Kidney (tissue), 14 donors: ENCODE measurements around the gene GPR84. TPM values are rescaled to one million over a fixed set of nuclear protein-coding genes. Genes with fewer than 3 reads are reported as not detected.

Experiments
- DNase-seq, 5 donors: peaks; one replicate each; pipeline ENCODE4 v3.0.0-alpha.2; 2013 to 2020
- FAIRE-seq: peaks from 2 replicates; lab custom pipeline; 2012; peaks lifted over from hg19 to GRCh38; lab: Jason Lieb, UNC
- H3K27ac ChIP-seq, 2 donors: one replicate each; pipeline ENCODE4 v1.7.0; 2013; ENCODE audit warnings: low read depth in 2 of 2, low read length in 2 of 2, inconsistent platforms in 1 of 2
- H3K27me3 ChIP-seq: one replicate; pipeline ENCODE4 v1.7.1; 2013; ENCODE audit warnings: low read length, inconsistent platforms; ENCODE audit not compliant: control insufficient read depth, insufficient read depth
- H3K36me3 ChIP-seq, 3 donors: one replicate each; pipeline versions ENCODE4 v1.7.0 to v1.7.1; 2013; ENCODE audit warnings: low read length in 3 of 3, control low read depth in 1 of 3, inconsistent platforms in 1 of 3; ENCODE audit not compliant: insufficient read depth in 3 of 3, control insufficient read depth in 2 of 3
- H3K4me1 ChIP-seq, 3 donors: one replicate each; pipeline versions ENCODE4 v1.7.0 to v1.7.1; 2013; ENCODE audit warnings: low read length in 3 of 3, inconsistent platforms in 1 of 3, low read depth in 1 of 3; ENCODE audit not compliant: control insufficient read depth in 2 of 3, insufficient read depth in 2 of 3
- H3K4me3 ChIP-seq, 3 donors: one replicate each; pipeline versions ENCODE4 v1.7.0 to v1.8.1; 2013; ENCODE audit warnings: low read length in 3 of 3, control low read depth in 1 of 3, inconsistent platforms in 1 of 3
- H3K9ac ChIP-seq, 3 donors: one replicate each; pipeline versions ENCODE4 v1.7.0 to v1.7.1; 2013; ENCODE audit warnings: low read length in 3 of 3, control low read depth in 1 of 3, inconsistent platforms in 1 of 3
- H3K9me3 ChIP-seq, 3 donors: one replicate each; pipeline versions ENCODE4 v1.7.0 to v1.7.1; 2013; ENCODE audit warnings: low read length in 3 of 3, control low read depth in 1 of 3, inconsistent platforms in 1 of 3; ENCODE audit not compliant: control insufficient read depth in 2 of 3, insufficient read depth in 1 of 3
- intact Hi-C: fragments of 100-400 bp; cut with DNase I; formaldehyde crosslinking; loops from one replicate; pipeline ENCODE4 v1.11.1; 2022
- polyA plus RNA-seq: library from polyadenylated mRNA; stranded (reverse); fragments of 350-450 nt; fragmentation: Illumina TruSeq; extraction: RNeasy Lipid Tissue Mini Kit (QIAGEN cat#74804); gene quantifications from one replicate; pipeline ENCODE4 v1.2.3, GENCODE V29; 2014; ENCODE audit warnings: low read depth, low replicate concordance; ENCODE audit not compliant: insufficient read depth
- total RNA-seq: library from RNA; stranded (reverse); fragmentation: NEBNext Ultra II Directional; extraction: Animal tissue kit (Norgen Biotek cat#: 25700); gene quantifications from one replicate; pipeline ENCODE4 v1.2.1, GENCODE V29; 2021
- TF ChIP-seq, protein P1 (sequence below): IDR thresholded peaks from 3 replicates; pipeline ENCODE4 v1.5.1; 2012; ENCODE audit warnings: mild to moderate bottlenecking, moderate library complexity, borderline replicate concordance; ENCODE audit not compliant: insufficient read depth; ENCODE audit errors: extremely low read depth
- donor health status: control.
- donor health status: control.
- donor health status: control.
- donor health status: control.
- donor health status: control.
- donor health status: DM: yes; HTN: yes; CAD: no.
- donor health status: Normal renal cell carcinoma (clear cell type).

GPR84 gene
- total and polyA plus RNA-seq, 2 donors from 2014 or later: 1.7 TPM; not detected in 1

DNA sequence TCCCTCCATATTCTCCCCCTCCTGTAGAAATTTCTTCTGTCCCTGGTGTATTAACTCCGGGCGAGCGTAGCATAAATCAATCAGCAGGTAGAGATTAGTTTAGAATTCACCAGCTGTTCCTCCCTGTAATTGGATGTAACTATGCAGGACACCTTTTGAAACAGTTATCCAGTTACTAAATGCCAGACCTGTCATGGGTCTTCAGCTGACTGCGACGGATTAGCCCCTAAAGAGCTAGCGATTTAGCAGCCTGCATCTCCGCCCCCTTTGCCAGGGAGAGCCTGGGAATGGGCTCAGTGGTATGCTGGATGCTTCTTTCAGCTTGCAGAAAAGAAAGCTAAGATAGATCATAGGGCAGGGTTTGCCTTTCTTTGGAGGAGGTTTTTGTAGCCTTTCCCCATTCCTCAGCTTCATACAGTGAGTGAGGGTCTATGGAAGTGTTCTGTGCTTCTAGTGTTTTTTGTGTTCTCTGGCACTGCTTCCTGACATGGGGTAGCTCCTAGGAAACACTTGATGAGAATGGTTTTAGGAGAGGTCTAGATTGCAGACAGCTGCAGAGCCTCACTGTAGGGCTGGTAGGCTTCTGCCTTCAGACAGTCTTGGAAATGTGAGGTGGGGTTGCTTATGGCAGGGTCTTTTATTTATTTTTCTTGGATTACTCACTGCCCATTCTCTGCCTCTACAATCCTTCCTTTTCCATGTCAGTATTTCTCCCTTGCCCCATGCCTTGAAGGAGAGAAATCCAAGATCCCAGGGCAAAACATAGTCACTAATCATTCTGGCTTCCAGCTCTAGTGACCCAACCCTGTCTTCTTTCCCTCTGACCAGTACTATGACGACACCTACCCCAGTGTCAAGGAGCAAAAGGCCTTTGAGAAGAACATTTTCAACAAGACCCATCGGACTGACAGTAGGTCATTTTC, 22.6 kb downstream of the GPR84 start:
- no peak overlapping the region for H3K27ac ChIP-seq
- TF ChIP-seq, protein P1, sequence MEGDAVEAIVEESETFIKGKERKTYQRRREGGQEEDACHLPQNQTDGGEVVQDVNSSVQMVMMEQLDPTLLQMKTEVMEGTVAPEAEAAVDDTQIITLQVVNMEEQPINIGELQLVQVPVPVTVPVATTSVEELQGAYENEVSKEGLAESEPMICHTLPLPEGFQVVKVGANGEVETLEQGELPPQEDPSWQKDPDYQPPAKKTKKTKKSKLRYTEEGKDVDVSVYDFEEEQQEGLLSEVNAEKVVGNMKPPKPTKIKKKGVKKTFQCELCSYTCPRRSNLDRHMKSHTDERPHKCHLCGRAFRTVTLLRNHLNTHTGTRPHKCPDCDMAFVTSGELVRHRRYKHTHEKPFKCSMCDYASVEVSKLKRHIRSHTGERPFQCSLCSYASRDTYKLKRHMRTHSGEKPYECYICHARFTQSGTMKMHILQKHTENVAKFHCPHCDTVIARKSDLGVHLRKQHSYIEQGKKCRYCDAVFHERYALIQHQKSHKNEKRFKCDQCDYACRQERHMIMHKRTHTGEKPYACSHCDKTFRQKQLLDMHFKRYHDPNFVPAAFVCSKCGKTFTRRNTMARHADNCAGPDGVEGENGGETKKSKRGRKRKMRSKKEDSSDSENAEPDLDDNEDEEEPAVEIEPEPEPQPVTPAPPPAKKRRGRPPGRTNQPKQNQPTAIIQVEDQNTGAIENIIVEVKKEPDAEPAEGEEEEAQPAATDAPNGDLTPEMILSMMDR: no peak
- peaks cover 3 to 9% (median 5%) of the 10 kb centered on the region in 3 donors for H3K4me1 ChIP-seq
- no peak overlapping the region for H3K4me3 ChIP-seq
- H3K9ac ChIP-seq: no peak overlapping the region
- H3K36me3 ChIP-seq: peaks cover 10 to 38% (median 28%) of the 10 kb centered on the region in 3 donors
- peak in 3 of 5 donors; percentile 49 to 73 (median 67) for DNase-seq
- FAIRE-seq: no peak
- H3K27me3 ChIP-seq: no peaks in the 10 kb centered on the region
- intact Hi-C loops: no loop called here
- no peaks in the 10 kb centered on the region for H3K9me3 ChIP-seq

DNA sequence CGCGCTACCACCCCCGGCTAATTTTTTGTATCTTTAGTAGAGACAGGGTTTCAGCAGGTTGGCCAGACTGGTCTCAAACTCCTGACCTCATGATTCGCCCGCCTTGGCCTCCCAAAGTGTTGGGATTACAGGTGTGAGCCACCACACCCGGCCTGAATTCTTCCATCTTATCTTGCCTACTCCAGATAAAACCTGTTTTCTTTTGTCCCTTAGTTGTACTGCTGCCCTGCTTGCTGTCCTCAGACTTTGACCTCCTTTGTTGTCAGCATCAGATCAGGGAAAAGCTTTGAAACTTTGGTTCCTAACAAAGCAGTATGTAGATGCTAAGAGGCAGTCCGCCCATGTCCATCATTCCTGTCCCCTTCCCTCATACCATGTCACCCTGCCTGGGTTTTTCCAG, 23.4 kb downstream of the GPR84 start:
- Histone ChIP-seq H3K4me3 (no peak overlapping the region), H3K27ac (no peak overlapping the region), H3K4me1 (peaks cover 3 to 9% (median 5%) of the 10 kb centered on the region in 3 donors), H3K27me3 (no peaks in the 10 kb centered on the region), H3K36me3 (peaks cover 10 to 38% (median 27%) of the 10 kb centered on the region in 3 donors), H3K9me3 (no peaks in the 10 kb centered on the region), H3K9ac (no peak overlapping the region)
- intact Hi-C loops: no loop called here
- no peak for FAIRE-seq
- no peak for DNase-seq
- TF ChIP-seq, protein P1: no peak

DNA sequence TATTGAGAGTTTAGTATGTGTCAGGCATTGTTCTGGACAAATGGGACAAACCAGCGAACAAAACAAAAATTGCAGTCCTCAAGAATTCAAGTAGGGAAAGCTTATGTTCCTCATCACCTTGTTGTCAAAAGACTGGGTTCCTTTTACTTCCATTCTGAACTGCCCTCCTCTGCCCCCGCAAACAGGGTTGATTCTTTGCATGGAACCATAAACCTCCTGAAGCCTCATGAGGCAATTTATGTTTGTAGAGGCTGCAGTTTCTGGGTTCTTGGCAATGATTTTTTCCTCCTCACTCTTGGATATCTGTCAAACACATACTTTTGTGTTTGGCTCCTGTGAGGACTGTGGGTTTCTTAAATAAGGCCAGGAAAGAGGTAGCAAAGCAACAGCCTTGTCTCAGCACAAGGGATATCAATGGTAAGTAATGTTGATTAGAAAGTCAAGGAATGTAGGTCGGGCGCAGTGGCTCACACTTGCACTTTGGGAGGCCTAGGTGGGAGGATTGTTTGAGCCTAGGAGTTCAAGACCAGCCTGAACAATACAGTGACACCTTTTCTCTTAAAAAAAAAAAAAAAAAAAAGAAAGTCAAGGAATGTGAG, 25.5 kb downstream of the GPR84 start:
- Histone ChIP-seq H3K36me3 (peaks cover 10 to 28% (median 20%) of the 10 kb centered on the region in 3 donors), H3K27me3 (no peaks in the 10 kb centered on the region), H3K4me1 (peaks cover 3 to 9% (median 5%) of the 10 kb centered on the region in 3 donors), H3K9me3 (no peaks in the 10 kb centered on the region), H3K4me3 (no peak overlapping the region), H3K27ac (no peak overlapping the region), H3K9ac (no peak overlapping the region)
- intact Hi-C loops: no loop called here
- FAIRE-seq: no peak
- TF ChIP-seq, protein P1: no peak
- peak in 2 of 5 donors; percentile 41 to 60 for DNase-seq
